Endothelial cell (in vitro differentiated cells): ENCODE results near the gene MACROD2. TPM values are rescaled to one million over a fixed set of nuclear protein-coding genes. Genes with fewer than 3 reads are reported as not detected.

ENCODE experiments used
- DNase-seq: peaks from one replicate; pipeline ENCODE4 v3.0.0; 2021; ENCODE audit warnings: low spot score
- H3K27ac Mint-ChIP-seq: one replicate; pipeline ENCODE4 v1.8.0; 2021; ENCODE audit warnings: mixed read lengths, inconsistent platforms; ENCODE audit not compliant: unreplicated experiment
- H3K27me3 Mint-ChIP-seq: one replicate; pipeline ENCODE4 v1.8.0; 2021; ENCODE audit warnings: mild to moderate bottlenecking, moderate library complexity, mixed read lengths, inconsistent platforms; ENCODE audit not compliant: unreplicated experiment
- H3K36me3 Mint-ChIP-seq: one replicate; pipeline ENCODE4 v1.8.0; 2021; ENCODE audit warnings: mild to moderate bottlenecking, low read depth, mixed read lengths, inconsistent platforms; ENCODE audit not compliant: unreplicated experiment
- H3K4me1 Mint-ChIP-seq: one replicate; pipeline ENCODE4 v1.8.0; 2021; ENCODE audit warnings: mild to moderate bottlenecking, mixed read lengths, inconsistent platforms; ENCODE audit not compliant: unreplicated experiment
- H3K4me3 Mint-ChIP-seq: one replicate; pipeline ENCODE4 v1.8.0; 2021; ENCODE audit warnings: mild to moderate bottlenecking, mixed read lengths, inconsistent platforms; ENCODE audit not compliant: unreplicated experiment
- H3K9me3 Mint-ChIP-seq: one replicate; pipeline ENCODE4 v1.8.0; 2021; ENCODE audit warnings: mixed read lengths, inconsistent platforms; ENCODE audit not compliant: unreplicated experiment
- total RNA-seq: library from RNA; stranded (reverse); fragmentation: NEBNext Ultra II Directional; extraction: Animal tissue kit (Norgen Biotek cat#: 25700); gene quantifications from one replicate; pipeline ENCODE4 v1.2.1, GENCODE V29; 2021; ENCODE audit not compliant: unreplicated experiment
- TF ChIP-seq, protein P1 (sequence below): fragments of 200-600 bp; sonication (generic); IDR thresholded peaks from one replicate; pipeline ENCODE4 v1.5.0; 2021; ENCODE audit warnings: antibody characterized with exemption; ENCODE audit not compliant: unreplicated experiment

The MACROD2 gene
- total RNA-seq, 1 donor from 2014 or later = 6.4 TPM

DNA sequence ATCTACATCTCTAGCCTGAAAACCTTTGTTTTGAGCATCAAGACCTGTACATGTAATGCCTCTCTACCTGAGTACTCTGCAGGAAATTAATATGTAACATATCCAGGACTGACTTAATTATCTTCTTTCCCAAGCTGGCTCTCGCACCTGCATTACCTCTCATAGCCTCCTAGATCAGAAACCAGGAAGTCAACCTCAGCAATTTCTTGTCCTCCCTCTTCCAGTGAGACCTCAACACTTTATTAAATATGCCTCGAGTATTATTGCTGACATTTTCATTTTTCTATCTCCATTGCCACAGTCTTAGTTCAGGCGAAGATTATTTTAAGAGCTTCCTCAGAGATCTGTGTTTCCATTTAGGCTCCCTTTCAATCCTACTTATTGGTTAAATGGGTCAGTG, 69.0 kb downstream of the MACROD2 start:
- Mint-ChIP-seq H3K4me3 (no peak overlapping the region), H3K27me3 (no peaks in the 10 kb centered on the region), H3K36me3 (no peaks in the 10 kb centered on the region), H3K27ac (no peak overlapping the region), H3K9me3 (no peaks in the 10 kb centered on the region), H3K4me1 (no peaks in the 10 kb centered on the region)
- TF ChIP-seq, protein P1, sequence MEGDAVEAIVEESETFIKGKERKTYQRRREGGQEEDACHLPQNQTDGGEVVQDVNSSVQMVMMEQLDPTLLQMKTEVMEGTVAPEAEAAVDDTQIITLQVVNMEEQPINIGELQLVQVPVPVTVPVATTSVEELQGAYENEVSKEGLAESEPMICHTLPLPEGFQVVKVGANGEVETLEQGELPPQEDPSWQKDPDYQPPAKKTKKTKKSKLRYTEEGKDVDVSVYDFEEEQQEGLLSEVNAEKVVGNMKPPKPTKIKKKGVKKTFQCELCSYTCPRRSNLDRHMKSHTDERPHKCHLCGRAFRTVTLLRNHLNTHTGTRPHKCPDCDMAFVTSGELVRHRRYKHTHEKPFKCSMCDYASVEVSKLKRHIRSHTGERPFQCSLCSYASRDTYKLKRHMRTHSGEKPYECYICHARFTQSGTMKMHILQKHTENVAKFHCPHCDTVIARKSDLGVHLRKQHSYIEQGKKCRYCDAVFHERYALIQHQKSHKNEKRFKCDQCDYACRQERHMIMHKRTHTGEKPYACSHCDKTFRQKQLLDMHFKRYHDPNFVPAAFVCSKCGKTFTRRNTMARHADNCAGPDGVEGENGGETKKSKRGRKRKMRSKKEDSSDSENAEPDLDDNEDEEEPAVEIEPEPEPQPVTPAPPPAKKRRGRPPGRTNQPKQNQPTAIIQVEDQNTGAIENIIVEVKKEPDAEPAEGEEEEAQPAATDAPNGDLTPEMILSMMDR = no peak
- DNase-seq = no peak

DNA sequence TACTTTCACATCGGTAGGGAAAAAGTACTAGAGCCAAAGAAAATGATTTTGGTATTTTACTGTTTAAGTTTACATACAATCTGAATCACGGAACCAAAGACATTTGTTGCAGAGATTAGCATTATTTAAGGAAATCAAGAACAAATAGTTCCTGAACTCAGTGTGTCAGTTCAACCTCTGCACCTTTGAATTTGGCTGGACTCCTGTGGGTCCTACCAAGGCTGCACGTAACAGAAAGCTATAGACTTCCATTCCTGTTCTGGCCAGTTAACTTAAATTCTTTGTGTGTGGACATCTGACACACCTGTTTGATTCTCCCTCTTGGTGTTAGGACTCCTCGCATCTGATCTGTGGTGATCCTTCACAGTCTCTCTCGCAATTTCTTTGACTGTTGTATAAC, 69.6 kb downstream of the MACROD2 start:
- H3K9me3 Mint-ChIP-seq = no peaks in the 10 kb centered on the region
- no peaks in the 10 kb centered on the region for H3K36me3 Mint-ChIP-seq
- H3K4me3 Mint-ChIP-seq = no peak overlapping the region
- no peaks in the 10 kb centered on the region for H3K27me3 Mint-ChIP-seq
- H3K4me1 Mint-ChIP-seq = no peaks in the 10 kb centered on the region
- no peak overlapping the region for H3K27ac Mint-ChIP-seq
- DNase-seq = no peak
- TF ChIP-seq, protein P1 = no peak

DNA sequence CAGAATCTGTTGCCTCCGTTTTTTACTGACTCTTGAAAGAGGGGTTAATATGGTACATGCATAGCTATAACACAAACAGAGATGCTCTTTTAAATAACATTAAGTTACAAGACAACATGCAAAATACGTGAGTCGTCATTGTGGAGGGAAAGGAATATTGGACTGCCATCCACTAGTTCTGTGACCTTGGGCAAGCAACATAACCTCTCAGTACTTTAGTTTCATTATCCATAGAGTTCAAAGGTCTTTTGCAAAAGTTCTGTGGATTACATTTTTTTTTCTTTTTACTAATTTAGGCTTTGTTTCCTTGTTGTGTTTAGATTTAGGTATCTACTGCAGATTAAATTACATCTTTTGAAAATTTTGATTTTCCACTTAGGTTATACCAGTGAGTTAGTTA, 70.5 kb downstream of the MACROD2 start:
- no peaks in the 10 kb centered on the region for H3K27me3 Mint-ChIP-seq
- TF ChIP-seq, protein P1 = no peak
- no peak overlapping the region for H3K27ac Mint-ChIP-seq
- no peaks in the 10 kb centered on the region for H3K9me3 Mint-ChIP-seq
- no peak for DNase-seq
- no peaks in the 10 kb centered on the region for H3K36me3 Mint-ChIP-seq
- no peaks in the 10 kb centered on the region for H3K4me1 Mint-ChIP-seq
- H3K4me3 Mint-ChIP-seq = no peak overlapping the region

DNA sequence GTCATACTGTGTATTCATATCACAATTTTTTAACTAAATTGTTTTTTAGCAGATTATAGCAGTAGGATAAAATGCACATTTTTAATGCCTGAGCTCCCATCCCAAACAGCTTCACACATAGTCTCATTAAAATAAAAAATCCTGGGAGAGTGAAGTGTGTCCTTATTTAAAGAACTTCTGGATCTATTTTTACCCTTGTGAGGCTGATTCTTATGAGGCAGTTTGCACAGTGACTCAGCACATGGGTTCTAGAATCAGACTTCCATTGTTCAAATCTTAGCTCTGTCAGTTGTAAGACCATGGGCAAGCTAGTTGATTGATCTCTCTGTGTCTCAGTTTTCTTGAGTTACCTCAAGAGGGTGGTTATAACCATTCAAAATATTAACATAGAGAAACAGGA, 72.3 kb downstream of the MACROD2 start:
- Mint-ChIP-seq H3K4me1 (no peaks in the 10 kb centered on the region), H3K36me3 (no peaks in the 10 kb centered on the region), H3K9me3 (no peaks in the 10 kb centered on the region), H3K27me3 (no peaks in the 10 kb centered on the region), H3K4me3 (no peak overlapping the region), H3K27ac (no peak overlapping the region)
- TF ChIP-seq, protein P1 = no peak
- DNase-seq = no peak

DNA sequence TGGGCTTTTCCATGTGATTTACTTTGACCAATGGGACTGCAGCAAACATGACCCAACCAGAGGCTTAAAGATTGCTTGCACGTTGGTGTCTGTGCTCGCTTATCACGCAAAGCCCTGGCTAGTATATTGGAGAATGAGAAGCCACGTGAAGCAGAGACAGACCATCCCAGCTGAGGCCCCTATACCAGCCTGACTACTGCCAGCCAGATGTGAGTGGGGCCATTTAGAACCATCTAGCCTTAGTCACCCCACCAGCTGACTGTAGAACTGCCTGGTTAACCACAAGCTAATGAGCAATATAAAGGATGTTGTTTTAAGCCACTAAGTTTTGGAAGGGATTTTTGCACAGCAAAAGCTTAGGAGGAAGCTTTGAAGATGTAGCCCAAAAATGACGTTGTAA, 74.5 kb downstream of the MACROD2 start:
- H3K4me1 Mint-ChIP-seq = no peaks in the 10 kb centered on the region
- H3K27me3 Mint-ChIP-seq = no peaks in the 10 kb centered on the region
- no peak for DNase-seq
- H3K9me3 Mint-ChIP-seq = no peaks in the 10 kb centered on the region
- TF ChIP-seq, protein P1 = no peak
- no peaks in the 10 kb centered on the region for H3K36me3 Mint-ChIP-seq
- no peak overlapping the region for H3K4me3 Mint-ChIP-seq
- no peak overlapping the region for H3K27ac Mint-ChIP-seq
